RPMI8226 (cell line): ENCODE measurements around the gene CXADR.

ENCODE experiments used
- DNase-seq: peaks from one replicate; pipeline ENCODE4 v3.0.0-alpha.2; 2015

Gene CXADR

DNA sequence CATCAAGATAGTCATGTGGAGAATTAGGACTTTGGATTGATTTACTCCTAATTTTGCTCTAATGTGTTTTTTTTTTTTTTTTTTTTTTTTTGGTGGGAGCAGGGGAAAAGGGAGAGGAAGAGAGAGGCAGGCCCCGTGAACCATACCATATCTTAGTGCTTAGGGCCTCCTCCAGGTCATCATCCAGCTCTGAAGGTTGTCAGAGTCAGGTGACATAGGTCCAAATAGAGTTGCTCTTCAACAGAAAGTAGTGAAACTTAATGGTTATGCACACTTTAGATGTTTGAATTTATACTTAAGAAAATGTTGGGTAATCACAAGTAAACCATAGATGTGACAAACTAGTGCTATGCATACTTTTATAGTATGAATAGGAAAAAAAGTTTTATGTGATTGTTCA, 32.2 kb downstream of the CXADR start:
- no peak for DNase-seq

DNA sequence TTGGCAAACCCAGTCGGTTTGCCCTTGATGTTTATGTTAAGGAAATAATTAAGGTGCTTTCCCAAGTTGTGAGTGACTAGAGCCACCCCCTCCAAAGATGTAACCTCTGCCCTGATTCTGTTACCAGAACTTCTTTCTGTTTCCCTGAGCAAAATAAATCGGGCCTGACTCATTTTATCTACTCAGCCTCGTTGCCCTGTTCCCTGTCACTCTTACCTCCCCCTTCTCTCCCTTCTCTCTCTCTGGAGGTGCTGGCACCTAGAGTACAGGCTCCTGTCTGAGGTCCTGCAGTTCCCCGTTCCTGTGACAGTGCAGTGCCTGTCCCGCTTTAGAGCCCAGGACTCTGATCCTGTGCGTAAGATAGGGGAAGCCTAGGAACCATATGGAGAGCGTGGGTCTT, 35.4 kb downstream of the CXADR start:
- no peak for DNase-seq

DNA sequence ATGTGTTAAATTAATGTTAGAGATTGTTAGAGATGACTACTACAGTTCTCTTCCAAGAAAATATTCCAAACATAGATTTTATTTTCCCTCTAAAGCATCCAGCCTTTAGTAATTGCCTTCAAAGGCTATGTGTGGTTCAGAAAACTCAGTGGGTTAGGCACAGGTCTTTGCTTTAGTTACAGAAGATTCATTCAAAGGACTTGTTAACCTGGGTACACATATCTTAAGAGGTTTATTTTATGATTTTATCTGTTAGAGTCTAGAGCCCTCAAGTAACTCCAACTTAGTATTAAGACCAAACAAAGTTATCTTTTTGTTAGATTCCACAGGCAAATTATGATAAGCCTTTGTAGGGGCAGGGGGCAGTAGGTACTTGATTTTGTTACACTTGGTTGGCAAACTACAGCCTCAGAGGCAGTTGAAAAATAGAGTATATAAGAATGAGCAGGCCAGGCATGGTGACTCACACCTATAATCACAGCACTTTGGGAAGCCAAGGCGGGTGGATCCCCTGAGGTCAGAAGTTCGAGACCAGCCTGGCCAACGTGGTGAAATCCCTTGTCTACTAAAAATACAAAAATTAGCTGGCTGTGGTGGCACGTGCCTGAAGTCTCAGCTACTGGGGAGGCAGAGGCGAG, 37.9 kb downstream of the CXADR start:
- DNase-seq, result no peak

DNA sequence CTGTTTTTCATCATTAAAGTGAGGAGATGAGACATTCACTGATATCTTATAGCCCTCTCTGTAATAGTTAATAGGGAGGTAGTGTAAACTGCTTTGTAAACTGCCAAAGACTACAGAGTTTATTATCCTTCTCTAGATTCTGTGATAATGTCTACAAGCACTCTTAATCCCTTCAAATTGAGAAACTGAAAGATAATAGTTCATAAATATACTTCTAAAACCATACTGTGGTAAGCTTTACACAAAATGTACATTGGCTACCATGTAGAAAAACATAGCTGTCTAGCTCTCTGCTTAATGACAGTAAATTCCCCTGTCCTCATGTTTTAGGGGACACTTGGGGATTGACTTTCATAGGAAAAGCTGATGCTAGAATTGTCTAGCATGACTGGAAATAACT, 39.6 kb downstream of the CXADR start:
- DNase-seq, result no peak

DNA sequence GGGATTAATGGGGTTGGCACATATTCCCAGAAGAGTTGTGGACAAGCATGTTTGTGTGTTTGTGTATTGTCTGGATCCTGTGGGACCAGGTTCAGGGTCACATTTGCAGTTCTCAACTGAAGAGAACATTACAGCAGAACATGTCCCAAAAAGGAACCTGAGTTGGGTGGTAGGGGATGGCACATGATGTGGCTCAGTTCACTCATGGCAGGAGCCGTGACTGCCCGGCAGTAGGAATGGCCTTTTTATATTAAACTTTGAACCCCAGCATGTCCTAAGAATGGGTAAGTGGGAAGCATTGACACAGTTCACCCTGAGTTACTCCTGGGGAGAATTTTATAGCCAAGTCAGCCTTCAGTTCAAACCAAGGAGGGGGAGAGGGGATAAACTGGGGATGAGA, 41.3 kb downstream of the CXADR start:
- no peak for DNase-seq

DNA sequence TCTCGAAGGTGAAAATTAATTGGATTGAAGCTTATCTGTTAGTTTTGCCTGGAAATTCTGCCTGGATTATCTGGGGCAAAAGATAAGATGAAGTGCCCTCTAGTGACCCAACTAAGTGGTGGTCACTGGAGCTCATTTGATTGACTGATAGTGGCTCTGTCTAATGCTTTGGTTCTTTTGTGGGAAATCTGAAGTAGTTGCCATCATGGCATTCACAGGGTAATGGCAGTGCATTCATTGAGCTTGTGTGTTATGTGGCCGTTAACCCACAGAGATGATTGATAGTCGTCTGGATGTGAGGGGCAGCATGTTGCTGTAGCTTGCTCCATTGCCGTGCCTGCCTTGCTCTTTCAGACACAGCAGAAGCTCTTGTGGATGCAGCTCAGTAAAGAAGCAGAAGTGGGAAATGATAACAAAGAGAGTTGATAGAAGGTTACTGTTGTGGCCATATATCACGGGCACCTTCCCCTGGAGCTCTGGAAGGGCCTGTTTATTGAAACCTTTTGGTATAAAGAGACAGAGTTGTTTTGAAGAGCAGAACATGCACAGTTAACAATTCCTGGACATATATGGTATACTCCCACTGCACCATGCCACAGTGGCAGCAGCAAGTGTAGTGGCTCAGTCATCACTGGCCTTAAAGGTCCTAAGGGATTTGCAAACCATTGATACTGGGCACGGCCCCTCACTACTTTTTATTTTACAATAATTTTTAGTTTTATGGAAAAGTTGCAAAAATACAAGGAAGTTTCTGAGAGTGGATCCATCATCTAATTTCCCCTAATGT, 42.0 kb downstream of the CXADR start:
- peak; percentile 5 for DNase-seq

DNA sequence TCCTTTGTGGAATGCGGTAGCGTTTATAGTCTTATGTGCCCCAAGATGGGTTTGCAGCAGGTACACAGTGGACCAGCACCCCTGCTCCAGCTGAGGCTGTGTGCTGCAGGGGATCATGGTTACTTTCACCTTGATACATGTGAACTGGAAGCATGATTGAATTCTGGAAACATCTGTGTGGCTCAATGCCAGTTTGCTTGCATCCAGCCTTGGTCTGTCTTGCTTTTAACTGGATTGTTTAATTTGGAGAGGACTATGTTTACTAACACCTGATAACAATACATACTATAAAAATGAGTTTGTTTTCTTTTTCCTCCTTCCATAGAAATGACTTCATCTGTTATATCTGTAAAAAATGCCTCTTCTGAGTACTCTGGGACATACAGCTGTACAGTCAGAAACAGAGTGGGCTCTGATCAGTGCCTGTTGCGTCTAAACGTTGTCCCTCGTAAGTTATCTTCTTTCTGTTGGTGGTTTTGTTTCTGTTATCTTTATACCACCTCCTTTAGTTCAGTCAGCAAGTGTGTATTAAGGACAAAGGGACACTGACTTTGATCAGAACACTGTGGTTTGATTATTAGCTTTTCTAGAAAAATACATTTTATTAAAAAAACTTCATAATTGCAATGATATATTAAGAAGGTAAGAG, 47.7 kb downstream of the CXADR start:
- DNase-seq, result no peak

DNA sequence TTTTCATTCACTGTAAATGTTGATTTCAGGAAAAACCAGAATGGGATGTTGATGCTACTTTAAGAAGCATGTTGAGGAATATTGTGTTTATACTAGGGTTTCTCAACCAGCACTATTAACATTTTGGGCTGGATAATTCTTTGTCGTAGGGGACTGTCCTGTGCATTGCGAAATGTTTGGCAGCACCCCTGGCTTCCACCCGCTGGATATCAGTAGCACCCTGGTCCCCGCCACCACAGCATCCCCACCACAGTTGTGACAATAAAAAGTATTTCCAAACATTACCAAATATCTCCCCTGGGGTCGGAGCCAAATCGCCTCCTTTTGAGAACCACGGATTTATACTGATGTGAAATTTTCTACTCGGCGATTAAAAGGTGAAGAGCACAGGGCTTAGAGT, 57.9 kb downstream of the CXADR start:
- no peak for DNase-seq

DNA sequence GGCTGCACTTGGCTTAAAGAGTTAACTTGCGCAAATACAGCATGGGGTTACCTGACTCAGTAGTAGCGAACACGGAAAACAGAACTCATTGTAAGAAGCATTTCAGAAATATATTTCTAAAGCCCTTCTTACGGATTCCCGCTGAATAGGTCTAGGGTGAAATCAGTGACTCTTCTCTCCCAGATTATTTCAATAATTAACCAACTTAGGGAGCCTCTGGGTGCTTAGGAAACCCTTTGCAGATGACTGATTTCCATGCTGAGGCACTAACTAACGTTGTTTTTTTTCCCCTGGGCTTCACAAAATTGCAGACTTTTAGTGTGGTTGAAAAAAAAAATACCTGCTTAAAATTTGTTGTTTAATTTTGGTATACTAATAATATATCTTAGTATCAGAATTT, 59.6 kb downstream of the CXADR start:
- no peak for DNase-seq

DNA sequence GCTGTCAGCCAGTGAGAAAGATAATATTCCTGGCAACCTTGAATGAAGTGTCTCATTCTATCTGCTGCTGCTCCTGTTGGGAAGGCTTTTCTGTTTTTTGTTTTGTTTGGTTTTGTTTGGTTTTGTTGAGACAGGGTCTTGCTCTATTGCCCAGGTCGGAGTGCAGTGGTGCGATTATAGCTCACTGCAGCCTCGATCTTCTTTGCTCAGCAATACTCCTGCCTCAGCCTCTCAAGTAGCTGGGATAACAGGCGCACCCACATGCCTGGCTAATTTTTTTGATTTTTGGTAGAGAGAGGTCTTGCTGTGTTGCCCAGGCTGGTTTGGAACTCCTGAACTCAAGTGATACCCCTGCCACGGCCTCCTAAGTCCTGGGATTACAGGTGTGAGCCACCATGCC, 62.2 kb downstream of the CXADR start:
- DNase-seq, result no peak

DNA sequence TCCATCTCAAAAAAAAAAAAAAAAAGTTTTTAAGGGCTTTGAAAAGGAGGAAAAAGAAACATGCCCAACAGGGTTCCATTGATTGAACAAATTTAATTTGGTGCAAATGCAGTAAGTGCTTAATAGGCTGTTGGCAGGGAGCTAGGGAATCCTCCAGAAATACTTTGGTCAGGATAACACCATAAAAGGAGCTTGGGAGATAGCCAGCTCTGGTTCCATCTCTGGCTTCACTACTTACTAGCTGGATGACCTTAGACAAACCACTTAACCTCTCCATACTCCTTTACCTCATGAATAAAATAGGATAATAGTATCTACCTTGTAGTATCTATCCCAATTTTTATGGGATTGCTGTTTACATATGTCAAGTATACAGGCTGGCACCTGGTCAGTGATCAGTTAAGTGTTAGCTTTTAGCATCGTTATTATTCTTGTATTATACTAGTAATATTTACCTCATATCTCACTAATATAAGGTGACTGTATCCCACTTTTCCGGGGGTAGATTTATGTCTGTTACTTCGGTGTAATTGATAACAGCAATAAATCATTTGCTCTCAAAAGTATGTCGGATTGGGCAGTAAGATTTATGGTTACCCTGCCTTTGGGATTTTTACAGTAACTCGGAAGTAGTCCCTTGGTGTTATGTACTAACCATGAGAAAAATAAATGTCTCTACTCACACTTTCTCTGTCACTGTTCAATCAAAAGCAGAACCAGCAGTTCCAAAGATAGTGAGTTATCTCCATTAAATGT, 63.4 kb downstream of the CXADR start:
- DNase-seq, result no peak

DNA sequence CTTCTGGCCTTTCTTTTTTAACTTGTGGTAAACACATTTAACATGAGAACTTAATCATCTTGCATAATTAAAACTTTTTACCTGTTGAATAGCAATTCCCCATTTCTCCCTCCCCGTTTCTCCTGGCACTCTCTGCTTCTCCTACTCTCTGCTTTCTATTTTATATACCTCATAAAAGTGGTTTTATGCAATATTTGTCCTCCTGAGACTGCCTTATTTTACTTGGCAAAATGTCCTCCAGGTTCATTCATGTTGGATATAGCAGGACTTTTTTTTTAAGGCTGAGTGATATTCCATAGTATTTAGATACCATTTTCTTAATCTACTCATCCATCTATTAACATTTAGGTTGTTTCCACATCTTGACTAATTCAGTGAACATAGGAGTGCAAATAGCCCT, 64.9 kb downstream of the CXADR start:
- DNase-seq, result no peak

DNA sequence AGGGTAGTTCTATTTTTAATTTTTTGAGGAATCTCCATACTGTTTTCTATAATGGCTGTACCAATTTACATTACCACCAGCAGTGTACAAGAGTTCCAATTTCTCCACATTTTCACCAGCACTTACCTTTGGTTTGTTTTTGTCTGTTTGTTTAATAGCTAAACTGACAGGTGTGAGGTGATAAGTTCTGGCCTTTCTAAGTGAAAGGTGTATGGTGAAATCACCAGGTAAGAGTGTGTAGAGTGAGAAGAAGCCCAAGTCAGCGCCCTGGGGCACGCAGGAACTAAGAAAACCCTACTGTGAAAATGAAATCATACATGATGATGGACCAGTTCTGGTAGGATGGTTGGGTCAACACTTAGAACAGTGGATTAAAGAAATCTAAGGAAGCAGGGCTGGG, 65.3 kb downstream of the CXADR start:
- DNase-seq, result no peak

DNA sequence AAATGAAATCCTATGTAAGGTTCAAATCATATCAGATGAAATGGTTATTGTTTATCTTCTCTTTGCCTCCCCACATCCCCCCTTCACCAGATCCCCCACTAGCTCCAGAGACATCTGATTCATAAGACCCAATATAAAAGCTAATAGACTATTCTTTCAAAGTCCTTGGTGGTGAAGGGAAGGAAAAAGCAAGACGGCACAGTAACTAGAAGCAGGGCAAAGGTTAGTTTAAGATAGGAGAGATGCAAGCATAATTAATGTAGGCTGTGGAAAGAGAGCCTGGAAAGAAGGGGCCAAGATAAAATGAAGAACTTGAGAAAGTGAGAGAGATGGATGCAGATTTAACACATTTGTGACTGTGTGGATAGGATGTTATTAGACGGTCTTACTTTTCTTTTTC, 66.0 kb downstream of the CXADR start:
- no peak for DNase-seq

DNA sequence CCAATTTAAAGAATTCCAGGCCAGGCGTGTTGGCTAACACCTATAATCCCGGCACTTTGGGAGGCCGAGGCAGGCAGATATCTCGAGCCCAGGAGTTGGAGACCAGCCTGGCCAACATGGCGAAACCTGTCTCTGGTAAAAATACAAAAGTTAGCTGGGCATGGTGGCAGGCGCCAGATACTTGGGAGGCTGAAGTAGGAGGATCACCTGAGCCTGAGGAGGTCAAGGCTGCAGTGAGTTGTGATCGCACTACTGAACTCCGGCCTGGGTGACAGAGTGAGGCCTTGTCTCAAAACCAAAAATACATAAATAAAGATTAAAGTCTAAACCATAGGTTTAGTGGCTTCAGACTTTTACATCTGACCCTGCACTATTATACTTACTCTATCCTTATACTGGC, 67.5 kb downstream of the CXADR start:
- DNase-seq, result no peak

DNA sequence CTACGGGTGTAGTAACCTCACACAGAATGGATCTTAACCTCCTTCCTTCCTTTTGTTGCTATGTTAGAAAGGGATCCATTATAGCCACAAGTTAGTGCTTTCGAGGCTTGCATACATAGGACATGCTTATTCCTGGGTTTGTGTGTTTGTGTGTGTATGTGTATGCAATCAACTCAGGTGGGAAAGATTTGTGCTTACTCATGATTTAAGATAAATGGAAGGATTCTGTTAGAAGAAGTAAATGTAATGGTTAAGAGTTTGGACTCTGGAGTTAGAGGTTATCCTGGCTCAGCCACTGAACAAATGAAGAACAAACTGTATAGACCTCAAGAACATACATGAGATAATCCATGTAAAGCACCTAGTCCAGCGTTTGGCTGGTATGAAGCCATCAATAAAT, 71.1 kb downstream of the CXADR start:
- DNase-seq, result no peak

DNA sequence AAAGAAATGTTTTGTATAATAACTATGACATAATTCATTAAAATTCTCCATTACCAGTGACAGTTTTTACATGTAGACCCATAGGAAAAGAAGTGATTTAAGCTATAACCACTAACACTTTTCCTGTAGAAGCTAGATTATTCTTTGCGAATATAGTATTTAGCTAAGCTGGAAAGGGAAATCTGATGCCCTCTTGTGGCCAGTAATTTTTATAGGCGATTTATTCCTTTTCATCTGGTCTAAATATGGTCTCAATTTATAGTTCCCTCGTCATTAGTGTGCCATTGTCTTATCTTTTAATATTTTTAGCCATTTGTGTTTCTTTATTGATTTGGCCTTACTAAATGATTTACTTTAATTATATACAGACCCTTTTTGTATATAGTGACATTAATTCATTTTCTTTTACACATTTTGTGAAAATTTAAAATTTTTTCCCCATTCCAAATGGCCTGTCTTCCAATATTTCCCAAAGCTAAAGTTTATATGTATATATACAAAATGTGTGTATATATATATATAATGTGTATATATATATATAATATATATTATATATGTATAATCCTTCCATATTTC, 73.1 kb downstream of the CXADR start:
- DNase-seq, result peak; percentile 67

DNA sequence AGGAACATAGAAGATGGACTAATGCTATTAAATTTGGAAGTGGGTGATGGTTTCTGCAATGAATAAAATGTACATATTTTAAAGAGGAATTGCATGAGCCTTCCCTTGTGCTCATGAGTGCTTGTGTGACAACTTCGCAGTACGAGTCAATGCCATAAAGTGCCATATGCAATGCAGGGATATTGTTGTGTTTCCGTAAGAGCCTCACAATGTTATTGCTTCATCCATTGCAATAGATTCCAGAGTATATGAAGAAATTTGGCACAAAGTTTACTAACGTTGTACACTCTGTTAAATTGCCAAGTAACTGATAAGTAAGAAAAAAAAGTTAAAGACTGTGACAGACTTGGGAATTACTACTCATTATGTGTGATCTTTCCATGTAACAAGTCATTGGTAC, 77.6 kb downstream of the CXADR start:
- DNase-seq, result no peak

DNA sequence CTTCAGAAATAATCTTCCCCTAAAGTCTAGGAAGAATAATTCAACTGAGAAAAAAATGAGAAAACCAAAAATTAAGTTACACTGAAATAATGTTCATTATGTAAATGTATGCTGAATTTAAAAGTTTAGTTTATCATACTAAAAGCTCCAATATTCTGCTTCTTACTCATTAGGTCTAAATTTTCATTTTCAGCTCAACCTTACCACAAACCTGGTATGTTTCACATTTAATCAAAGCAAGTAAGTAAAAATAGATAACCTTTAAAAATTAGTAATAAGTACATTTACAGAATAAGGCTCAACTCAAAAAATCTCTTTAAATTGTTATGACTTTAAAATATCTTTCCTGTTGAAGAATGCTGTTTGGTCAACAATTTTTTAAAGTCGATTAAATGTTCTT, 84.8 kb downstream of the CXADR start:
- DNase-seq, result no peak

DNA sequence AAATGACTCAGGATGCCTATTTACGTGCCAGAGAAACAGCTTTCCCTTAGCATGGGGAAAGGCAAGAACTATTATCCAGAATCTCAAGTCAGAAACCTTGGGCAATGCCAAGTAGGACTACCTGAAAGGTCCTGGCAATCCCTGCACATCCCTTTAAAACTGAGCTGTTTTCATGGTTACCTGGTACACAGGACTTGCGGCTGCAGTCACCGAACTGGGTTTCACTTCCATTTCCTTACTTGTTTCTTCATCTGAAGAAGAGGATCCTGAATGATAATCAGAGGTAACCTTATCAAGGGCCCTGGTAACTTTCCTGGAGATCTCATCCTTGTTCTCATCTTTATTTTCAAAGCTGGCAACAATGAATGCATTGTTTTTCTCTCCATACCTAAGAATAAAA, 85.6 kb downstream of the CXADR start:
- no peak for DNase-seq

DNA sequence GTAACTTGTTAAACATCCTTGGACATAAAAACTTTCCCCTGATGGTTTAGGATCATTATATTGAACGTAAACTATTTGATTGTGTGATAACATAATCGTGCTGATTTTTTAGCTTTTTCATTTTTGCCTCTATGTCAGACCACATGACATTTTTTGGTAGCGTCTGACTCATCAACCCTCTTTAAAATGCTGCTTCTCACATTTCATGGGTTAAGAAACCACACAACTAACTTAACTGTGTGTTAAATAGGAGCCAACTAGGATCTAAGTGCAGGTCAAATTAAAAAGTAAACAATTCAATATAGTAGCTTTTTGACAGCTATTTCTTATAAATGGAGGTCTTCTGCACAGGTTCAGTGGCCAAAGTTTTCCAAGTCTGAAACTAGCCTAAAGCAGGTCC, 90.0 kb downstream of the CXADR start:
- DNase-seq, result no peak

DNA sequence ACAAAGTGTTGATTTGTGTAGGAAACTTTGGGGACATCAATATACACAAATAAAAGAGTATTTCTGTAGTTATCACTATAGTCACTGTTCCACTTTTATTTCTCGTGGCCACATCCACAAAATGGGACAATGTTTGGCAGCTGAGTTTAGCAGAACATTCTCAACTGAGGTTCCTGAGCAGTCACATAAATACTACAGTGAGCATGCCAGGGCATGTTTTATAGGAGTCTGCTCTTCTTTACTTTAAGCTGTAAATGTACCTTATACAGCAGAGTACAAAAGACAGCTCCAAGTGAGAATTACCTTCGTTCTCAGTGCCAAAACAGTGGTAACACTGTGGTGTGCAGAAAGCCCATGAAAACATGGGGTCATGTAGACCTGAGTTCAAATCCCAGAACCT, 94.8 kb downstream of the CXADR start:
- no peak for DNase-seq

DNA sequence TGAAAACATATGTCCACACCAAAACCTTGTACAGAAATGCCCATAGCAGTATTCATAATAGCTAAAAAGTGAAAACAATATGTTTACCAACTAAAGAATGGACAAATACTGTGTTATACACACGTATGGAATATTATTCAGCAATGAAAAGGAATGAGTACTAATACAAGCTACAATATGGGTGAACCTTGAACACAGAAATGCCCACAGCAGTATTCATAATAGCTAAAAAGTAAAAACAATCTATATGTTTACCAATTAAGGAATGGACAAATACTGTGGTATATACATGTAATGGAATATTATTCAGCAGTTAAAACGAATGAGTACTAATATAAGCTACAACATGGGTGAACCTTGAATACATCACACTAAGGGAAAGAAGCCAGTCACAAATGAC, 96.8 kb downstream of the CXADR start:
- DNase-seq, result no peak
